GM12873 (cell line): ENCODE results near the gene FOCAD.

Experiments used
- CTCF ChIP-seq: IDR thresholded peaks from 2 replicates; pipeline ENCODE4 v1.5.1; 2012; ENCODE audit warnings: low read depth, mild to moderate bottlenecking, moderate library complexity, low read length, control low read depth; ENCODE audit not compliant: insufficient read depth; ENCODE audit errors: missing control alignments

Gene FOCAD

GRCh38 chr9:21043841-21044240 is 359.8 kb downstream of the FOCAD start:
- no peak for TF ChIP-seq CTCF
